Right lobe of liver (tissue), 4 donors: Measurements from ENCODE around the gene CABP2.

ENCODE experiments used
- POLR2A ChIP-seq: fragments of 450-650 bp; IDR thresholded peaks from one replicate; pipeline ENCODE4 v1.6.1; 2017; ENCODE audit warnings: antibody characterized with exemption, mild to moderate bottlenecking
- TF ChIP-seq, protein P1 (sequence below), 4 donors: fragments of 200-600 bp in 3 of 4; fragments of 450-650 bp in 1 of 4; IDR thresholded peaks; one replicate each; pipeline versions ENCODE4 v1.5.1 to v1.8.0; 2016 to 2022; ENCODE audit warnings: antibody characterized with exemption in 4 of 4, mild to moderate bottlenecking in 2 of 4
- donor health status: DM: no; HTN: no; CAD: no.
- donor health status: DM: no; HTN: no; CAD: no.
- donor health status: DM: no; HTN: yes; CAD: no.

DNA sequence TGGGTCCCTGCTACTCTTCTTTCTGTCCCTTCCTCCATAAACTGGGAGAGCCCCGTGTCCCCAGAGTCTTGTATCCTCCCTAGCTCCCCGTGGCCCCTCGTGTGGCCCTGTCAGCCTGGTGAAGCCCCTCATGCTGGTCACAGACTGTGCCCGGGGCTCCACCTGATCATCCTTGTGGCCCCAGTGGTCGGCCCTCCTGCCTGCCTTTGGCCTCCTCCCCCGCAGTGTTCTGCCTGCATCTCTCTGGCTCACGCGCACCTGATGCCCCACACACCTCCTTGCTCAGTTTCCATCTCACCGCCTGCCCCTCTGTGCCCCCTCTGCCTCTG is 1.2 kb upstream of the CABP2 start:
- TF ChIP-seq, protein P1, sequence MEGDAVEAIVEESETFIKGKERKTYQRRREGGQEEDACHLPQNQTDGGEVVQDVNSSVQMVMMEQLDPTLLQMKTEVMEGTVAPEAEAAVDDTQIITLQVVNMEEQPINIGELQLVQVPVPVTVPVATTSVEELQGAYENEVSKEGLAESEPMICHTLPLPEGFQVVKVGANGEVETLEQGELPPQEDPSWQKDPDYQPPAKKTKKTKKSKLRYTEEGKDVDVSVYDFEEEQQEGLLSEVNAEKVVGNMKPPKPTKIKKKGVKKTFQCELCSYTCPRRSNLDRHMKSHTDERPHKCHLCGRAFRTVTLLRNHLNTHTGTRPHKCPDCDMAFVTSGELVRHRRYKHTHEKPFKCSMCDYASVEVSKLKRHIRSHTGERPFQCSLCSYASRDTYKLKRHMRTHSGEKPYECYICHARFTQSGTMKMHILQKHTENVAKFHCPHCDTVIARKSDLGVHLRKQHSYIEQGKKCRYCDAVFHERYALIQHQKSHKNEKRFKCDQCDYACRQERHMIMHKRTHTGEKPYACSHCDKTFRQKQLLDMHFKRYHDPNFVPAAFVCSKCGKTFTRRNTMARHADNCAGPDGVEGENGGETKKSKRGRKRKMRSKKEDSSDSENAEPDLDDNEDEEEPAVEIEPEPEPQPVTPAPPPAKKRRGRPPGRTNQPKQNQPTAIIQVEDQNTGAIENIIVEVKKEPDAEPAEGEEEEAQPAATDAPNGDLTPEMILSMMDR (IDR thresholded peaks at IDR 0.05): no peak
- TF ChIP-seq POLR2A: no peak
